Heart left ventricle (tissue), 16 donors: ENCODE results near the gene ANKRD44. TPM values are rescaled to one million over a fixed set of nuclear protein-coding genes. Genes with fewer than 3 reads are reported as not detected.

Experiments used
- ATAC-seq, 4 donors: fragments of 200-7000 bp; cut with Tn5 transposase; one replicate each; pipeline ENCODE4 v1.9.1; 2020 to 2022; ENCODE audit warnings: moderate library complexity in 4 of 4, mild to moderate bottlenecking in 3 of 4, moderate number of reproducible peaks in 1 of 4
- DNase-seq, 5 donors: peaks; one replicate each; pipeline ENCODE4 v3.0.0-alpha.2; 2020
- H3K27ac ChIP-seq, 12 donors: fragments of 200-600 bp; sonication (generic) in 4 of 12; one replicate each; pipeline versions ENCODE4 v1.5.0 to v1.8.0; 2016 to 2022; ENCODE audit warnings: mild to moderate bottlenecking in 2 of 12
- H3K27me3 ChIP-seq, 9 donors: fragments of 200-600 bp; sonication (generic) in 2 of 9; one replicate each; pipeline versions ENCODE4 v1.5.1 to v1.8.0; 2016 to 2022; ENCODE audit warnings: mild to moderate bottlenecking in 3 of 9
- H3K36me3 ChIP-seq, 9 donors: fragments of 200-600 bp; sonication (generic) in 2 of 9; one replicate each; pipeline versions ENCODE4 v1.5.0 to v1.8.0; 2018 to 2022; ENCODE audit warnings: mild to moderate bottlenecking in 2 of 9
- H3K4me1 ChIP-seq, 12 donors: fragments of 200-600 bp; sonication (generic) in 4 of 12; one replicate each; pipeline versions ENCODE4 v1.5.0 to v1.8.0; 2016 to 2022; ENCODE audit warnings: mild to moderate bottlenecking in 3 of 12
- H3K4me3 ChIP-seq, 12 donors: fragments of 200-600 bp; sonication (generic) in 4 of 12; one replicate each; pipeline versions ENCODE4 v1.5.0 to v1.8.0; 2017 to 2022; ENCODE audit warnings: mild to moderate bottlenecking in 9 of 12, moderate library complexity in 4 of 12
- H3K9me3 ChIP-seq, 12 donors: fragments of 200-600 bp; sonication (generic) in 4 of 12; one replicate each; pipeline versions ENCODE4 v1.5.0 to v1.8.0; 2016 to 2022; ENCODE audit warnings: mild to moderate bottlenecking in 1 of 12
- CTCF ChIP-seq, 12 donors: fragments of 200-600 bp; sonication (generic) in 4 of 12; IDR thresholded peaks; one replicate each; pipeline versions ENCODE4 v1.5.0 to v1.8.0; 2018 to 2022; ENCODE audit warnings: antibody characterized with exemption in 12 of 12, mild to moderate bottlenecking in 5 of 12
- POLR2A ChIP-seq, 2 donors: fragments of 450-650 bp; IDR thresholded peaks; one replicate each; pipeline ENCODE4 v1.6.1; 2017; ENCODE audit warnings: antibody characterized with exemption in 2 of 2, mild to moderate bottlenecking in 2 of 2, moderate library complexity in 2 of 2
- WGBS, 4 donors: extraction: QIAGEN DNeasy Blood & Tissue Kit in 2 of 4; methylation state at CpG; one replicate each; pipeline versions ENCODE4 v1.1.5 to v1.1.7; 2013 to 2018; 5-methylcytosine and 5-hydroxymethylcytosine counted together
- intact Hi-C, 10 donors: fragments of 100-400 bp; cut with DNase I; formaldehyde crosslinking; loops; one replicate each; pipeline versions ENCODE4 v1.11.1 to v1.14.2; 2022
- polyA plus RNA-seq, 2 donors: library from polyadenylated mRNA; stranded (reverse); fragments of 200-250 nt; gene quantifications; one replicate each; pipeline ENCODE4 v1.2.3, GENCODE V29; 2013
- total RNA-seq, 9 donors: library from RNA; depleted of rRNA in 2 of 9; stranded (reverse); fragments of >200 nt in 2 of 9; fragmentation: NEBNext Ultra II Directional in 3 of 9; extraction: Animal tissue kit (Norgen Biotek cat#: 25700) in 3 of 9; gene quantifications; one replicate each; pipeline versions ENCODE4 v1.1.0 to v1.2.4, GENCODE V29; 2016 to 2023
- donor health status: ischemic (EF 13 %, LVEDD 7.1; RV severe dilation, severe dysfunction).
- donor health status: healthy with polysubstance abuse.
- donor health status: DM: no; HTN: yes; CAD: no.
- donor health status: DM: no; HTN: no; CAD: no.
- donor health status: ischemic (EF 25% LVEDD 6.9; RV normal size, moderate dysfunction).
- donor health status: ischemic (EF 25% LVEDD 5.7; RV mildly dilated, moderate dysfunction).
- donor health status: healthy.
- donor health status: DM: yes; HTN: yes; CAD: no.
- donor health status: ischemic (EF 35%, LVEDD 5.7; RV mildly dilated, moderate dysfunction).
- donor health status: nonischemic (EF 11% LVEDD 7.7; RV severe dilation, severe dysfunction).
- donor health status: DM: yes; HTN: yes; CAD: no.
- donor health status: PGD.
- donor health status: ischemic (EF 29% LVEDD 5.4; RV normal size, mild dysfunction).
- donor health status: nonischemic (EF 23%, LVEDD 6.1; RV moderate dilation, normal function).

Gene ANKRD44
- total and polyA plus RNA-seq, 11 donors: 2.4 to 30.6 (median 8.4) TPM

GRCh38 chr2:197356136-197356535 lies 45.6 kb upstream of the ANKRD44 start:
- Histone ChIP-seq H3K4me1 (no peaks in the 10 kb centered on the region), H3K9me3 (no peaks in the 10 kb centered on the region), H3K36me3 (no peaks in the 10 kb centered on the region), H3K27ac (no peak overlapping the region), H3K4me3 (no peak overlapping the region), H3K27me3 (no peaks in the 10 kb centered on the region)
- no peak for ATAC-seq
- TF ChIP-seq POLR2A (IDR thresholded peaks at IDR 0.05): no peak
- TF ChIP-seq CTCF (IDR thresholded peaks at IDR 0.05): peak in 3 of 12 donors; percentile 7 to 21 (median 19)
- intact Hi-C loops: no loop called here
- 78 to 82% (median 80%) methylated on average over 5 of the region's 5 CpGs for WGBS, 4 donors
- DNase-seq: no peak

- WGBS, 4 donors: 91 to 96% (median 94%) methylated on average over 4 of the region's 4 CpGs
- H3K36me3 ChIP-seq: no peaks in the 10 kb centered on the region
These were observed 43.6 kb upstream of the ANKRD44 start for GRCh38 chr2:197354169-197354558.

GRCh38 chr2:197353393-197354168 lies 43.0 kb upstream of the ANKRD44 start:
- Histone ChIP-seq H3K27me3 (no peaks in the 10 kb centered on the region), H3K4me1 (no peaks in the 10 kb centered on the region), H3K4me3 (no peak overlapping the region), H3K27ac (no peak overlapping the region), H3K9me3 (no peaks in the 10 kb centered on the region), H3K36me3 (no peaks in the 10 kb centered on the region)
- WGBS, 4 donors: 73 to 83% (median 80%) methylated on average over 3 of the region's 3 CpGs
- ATAC-seq (no peak), DNase-seq (no peak)
- intact Hi-C loops: no loop called here
- TF ChIP-seq POLR2A (IDR thresholded peaks at IDR 0.05): no peak
- no peak for TF ChIP-seq CTCF (IDR thresholded peaks at IDR 0.05)

More at GRCh38 chr2:197354169-197354558, 43.6 kb upstream of the ANKRD44 start:
- Histone ChIP-seq H3K27me3 (no peaks in the 10 kb centered on the region), H3K27ac (no peak overlapping the region), H3K4me1 (no peaks in the 10 kb centered on the region), H3K9me3 (no peaks in the 10 kb centered on the region), H3K4me3 (no peak overlapping the region)
- no peak for DNase-seq
- TF ChIP-seq CTCF (IDR thresholded peaks at IDR 0.05) (no peak), POLR2A (IDR thresholded peaks at IDR 0.05) (no peak)
- ATAC-seq: no peak
- intact Hi-C loops: no loop called here

- Histone ChIP-seq H3K27ac (no peak overlapping the region), H3K36me3 (no peaks in the 10 kb centered on the region), H3K9me3 (no peaks in the 10 kb centered on the region), H3K4me1 (no peaks in the 10 kb centered on the region), H3K4me3 (no peak overlapping the region), H3K27me3 (no peaks in the 10 kb centered on the region)
- ATAC-seq (no peak), DNase-seq (no peak)
- no peak for TF ChIP-seq CTCF (IDR thresholded peaks at IDR 0.05)
- WGBS, 4 donors: 88 to 97% (median 95%) methylated on average over 2 of the region's 2 CpGs
- intact Hi-C loops: no loop called here
These were observed 39.1 kb upstream of the ANKRD44 start for GRCh38 chr2:197349699-197350098.
